Raji (cell line): ENCODE data around the gene RHBDD1.
A peak's percentile ranks its signal among the peaks of the same experiment; 100 is the strongest.

Experiments used
- POLR2A ChIP-seq: IDR thresholded peaks from 2 replicates; pipeline ENCODE4 v1.6.1; 2011; ENCODE audit warnings: low read depth, low read length, control low read depth; ENCODE audit not compliant: insufficient read depth

RHBDD1 gene, protein sequence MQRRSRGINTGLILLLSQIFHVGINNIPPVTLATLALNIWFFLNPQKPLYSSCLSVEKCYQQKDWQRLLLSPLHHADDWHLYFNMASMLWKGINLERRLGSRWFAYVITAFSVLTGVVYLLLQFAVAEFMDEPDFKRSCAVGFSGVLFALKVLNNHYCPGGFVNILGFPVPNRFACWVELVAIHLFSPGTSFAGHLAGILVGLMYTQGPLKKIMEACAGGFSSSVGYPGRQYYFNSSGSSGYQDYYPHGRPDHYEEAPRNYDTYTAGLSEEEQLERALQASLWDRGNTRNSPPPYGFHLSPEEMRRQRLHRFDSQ

DNA sequence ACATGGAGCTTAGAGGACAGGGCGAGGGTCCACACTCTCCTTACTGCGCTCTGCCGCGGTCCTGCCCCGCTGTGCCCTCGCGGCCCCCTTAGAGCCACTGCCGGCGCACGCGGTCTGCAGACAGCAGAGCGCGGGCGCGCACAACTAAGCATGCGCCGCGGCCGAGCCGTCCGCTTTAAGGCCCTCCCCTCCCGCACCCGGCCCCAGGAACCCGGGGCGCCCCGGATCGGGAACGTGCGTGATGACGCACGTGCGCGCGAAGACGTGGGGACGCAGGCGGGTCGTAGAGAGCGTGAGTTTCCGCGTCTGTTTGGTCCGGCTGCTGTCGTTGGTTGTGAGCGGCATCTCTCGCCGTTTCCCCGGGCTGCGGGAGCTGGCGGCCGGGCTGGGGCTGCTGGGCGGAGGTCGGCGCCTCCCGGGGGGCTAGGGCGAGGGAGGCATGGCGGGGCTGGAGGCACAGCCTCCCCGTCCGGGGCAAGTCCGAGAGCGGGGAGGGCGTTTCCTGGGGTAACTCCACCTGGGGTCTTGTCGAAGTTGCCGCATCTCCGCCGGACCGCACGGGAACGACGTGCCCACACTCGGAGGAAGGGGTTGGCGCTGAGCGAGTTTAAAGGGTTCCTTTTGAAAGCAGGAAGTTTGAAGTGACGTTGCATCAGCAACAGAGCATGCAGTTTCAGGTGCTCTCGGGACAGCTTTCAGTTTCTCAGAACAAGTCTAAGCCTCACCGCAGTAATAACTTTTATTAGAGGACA lies at the start of gene RHBDD1:
Gene RHBDD1 (plus strand): TSS at position 259 of the 752 bp plus-strand sequence. CDS start 28,640 bp downstream, outside the sequence.
- peak; percentile 86 for TF ChIP-seq POLR2A

DNA sequence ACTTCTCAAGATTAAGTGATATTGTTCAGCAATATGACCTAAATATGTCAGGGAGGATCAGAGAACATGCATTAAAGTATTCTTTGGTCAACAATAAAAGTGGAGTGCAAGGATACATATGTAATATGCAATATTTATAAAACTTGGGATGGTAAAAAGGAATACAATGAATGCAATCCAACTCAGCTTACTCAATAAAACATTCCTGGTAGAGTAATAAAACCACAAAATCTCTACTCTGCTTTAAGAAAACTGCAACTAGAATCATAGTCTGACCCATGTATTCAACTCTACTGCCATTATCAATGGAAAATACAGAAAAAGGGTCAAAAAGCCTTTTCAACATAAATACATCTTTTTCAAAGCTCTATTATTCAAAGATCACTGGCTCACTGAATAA lies 47.8 kb upstream of the RHBDD1 start:
- no peak for TF ChIP-seq POLR2A

DNA sequence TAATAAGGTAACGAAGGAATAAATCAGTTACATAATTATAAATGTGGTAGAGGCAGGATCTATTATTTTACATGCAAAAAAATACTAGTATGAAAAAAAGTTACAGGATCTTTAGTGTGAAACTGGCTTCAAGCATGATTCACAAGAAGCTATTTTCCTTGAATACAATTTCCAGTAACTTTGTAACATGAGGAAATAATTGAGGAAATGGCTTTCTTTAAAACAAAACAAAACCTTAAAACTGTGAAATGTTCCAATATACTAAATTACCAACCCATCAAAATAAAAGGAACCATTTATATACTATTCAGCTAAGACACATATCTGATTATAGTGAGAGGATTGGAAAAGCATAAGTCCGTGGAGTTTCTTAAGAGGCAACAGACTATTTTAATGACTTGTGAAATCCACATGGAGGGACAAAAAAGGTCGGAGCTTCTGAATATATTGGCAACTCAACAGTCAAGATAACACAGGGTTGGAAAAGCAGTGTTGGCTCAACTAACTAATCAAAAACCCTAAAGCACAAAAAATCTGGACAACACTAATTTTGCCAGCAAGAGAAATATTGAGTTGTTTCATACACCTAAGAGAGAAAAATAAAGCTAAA lies 46.9 kb upstream of the RHBDD1 start:
- TF ChIP-seq POLR2A = no peak

DNA sequence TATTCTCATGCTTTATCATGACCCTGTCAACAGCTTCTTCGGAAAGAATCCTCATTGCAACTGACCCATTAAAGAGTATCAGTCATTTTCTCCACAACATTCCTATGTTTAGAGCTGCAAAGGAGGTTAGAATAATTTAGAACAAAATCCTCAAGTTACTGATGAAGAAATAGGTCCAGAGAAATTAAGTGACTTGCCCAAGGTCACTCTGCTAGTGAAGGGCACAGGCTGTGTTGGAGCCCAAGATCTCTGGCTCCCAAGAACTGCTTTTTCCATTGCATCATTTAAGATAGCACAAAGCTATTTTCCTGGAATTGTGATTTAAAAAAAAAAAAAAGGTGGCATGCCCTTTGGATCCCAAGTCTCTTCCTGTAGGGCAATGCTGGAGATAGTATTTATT lies 45.8 kb upstream of the RHBDD1 start:
- no peak for TF ChIP-seq POLR2A

DNA sequence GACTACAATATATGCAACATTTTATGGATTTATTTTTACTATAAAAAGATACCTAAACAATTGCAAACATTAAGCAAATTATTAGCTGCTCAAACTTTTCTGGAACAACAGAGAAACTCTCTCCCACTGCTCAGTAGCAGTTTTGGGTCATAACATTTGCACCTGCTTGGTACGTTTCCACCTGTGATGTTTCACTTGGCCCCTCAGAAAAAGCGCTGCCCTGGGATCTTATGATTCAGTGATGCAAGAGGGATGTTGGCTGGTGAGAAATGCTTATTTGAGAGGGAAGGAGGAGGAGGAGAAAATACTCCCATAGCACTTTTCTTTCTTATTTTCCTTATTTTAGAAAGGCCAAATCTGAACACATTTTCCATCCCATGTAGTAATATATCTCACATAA lies 45.4 kb upstream of the RHBDD1 start:
- TF ChIP-seq POLR2A = no peak

DNA sequence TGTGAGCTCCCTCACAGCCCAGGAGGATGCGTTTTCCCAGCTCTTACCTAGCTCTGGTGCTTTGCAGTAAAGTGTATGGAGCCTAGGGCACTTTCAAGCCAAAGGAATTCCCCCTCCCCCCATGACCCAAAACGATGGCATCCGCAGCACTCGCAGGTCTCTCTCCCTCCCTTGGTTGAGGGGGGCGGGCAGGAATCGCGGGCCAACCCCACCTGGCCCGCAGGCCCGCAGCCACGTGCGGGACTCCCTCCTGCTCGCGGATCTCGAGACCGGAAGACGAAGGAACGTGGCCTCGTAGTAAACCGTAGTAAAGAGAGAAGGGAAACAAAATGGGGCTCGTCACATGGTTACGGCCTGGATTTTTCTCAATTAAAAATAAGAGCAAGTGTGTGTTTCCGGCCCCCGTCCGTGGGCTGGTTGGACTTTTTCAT lies 44.8 kb upstream of the RHBDD1 start:
- TF ChIP-seq POLR2A = no peak

DNA sequence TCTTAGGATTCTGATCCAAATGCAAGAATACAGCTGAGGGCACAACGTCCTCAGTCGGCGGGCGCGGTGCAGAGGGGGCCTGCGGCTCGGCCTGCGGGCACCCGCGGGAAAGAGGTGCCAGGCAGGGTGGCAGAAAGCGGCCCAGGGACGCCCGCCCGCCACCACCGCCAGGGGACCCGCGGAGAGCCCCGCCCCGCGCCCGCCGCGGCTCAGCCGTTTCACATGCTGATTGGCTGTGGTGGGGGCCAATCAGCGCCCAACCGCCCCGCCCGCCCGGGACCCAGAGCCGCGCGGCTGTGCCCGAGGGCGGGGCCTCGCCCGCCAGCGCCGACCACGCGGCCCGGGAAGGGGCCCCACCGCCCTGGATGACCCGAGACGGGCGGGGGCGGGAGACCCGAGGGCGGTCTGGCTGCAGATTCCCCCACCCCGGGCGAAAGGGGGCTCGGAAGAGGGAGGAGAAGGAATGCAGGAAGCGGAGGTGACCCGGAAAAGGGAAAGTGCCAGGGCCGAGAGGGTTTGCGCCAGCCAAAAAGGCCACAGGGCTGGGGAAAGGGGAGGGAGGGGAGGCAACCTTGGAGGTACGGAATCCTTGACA lies 44.3 kb upstream of the RHBDD1 start:
- TF ChIP-seq POLR2A = peak; percentile 64

DNA sequence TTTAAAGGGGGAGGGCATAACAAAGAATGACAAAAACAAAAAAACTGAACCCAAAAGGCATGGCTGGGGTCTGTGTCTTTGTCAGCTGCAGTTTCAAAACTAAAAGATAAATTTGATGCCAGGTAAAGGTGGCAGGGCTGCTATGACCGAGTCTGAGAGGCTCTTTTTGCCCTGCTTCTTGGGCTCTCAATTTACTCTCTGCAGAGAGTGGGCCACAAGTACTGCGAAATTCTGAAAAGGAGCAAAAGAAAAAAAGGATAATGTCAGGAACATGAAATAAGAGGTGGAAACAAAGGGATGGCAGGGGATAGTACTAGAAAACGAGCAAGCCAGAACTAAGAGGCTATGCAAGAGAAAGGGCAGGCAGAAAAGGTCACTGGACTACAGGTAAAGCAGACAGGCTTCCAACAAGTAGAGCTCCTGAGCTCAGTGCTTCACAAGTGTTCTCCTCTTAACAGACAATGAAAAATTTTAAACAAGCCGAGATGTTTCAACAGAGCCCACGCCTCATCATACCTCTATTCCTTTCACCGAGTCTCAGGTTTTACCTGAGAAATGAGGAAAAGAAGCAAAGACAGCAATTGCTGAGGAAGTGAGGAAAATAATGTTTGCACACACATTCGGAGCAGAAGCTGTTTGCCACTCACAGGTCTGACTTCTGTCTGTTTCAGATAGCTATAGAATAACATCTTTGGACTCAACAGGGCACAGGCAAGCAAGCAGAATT lies 43.5 kb upstream of the RHBDD1 start:
- TF ChIP-seq POLR2A = no peak

DNA sequence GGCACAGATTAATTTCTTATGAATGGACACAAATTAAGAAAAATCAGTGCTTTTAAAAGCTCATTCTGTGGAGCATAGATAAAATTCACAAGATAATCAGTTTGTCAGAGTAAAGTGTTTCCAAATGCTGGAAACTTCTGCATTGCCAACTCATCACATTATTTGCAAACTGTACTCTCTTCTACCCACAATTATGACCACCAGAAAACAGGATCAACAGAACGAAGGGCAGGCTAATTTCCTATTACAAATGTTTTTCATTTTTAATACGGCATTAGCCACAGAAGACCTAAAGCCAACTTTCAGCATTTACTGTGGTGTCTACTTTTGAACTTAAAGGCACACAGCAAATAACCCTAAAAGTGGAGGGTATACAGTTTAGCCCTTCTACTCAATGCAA lies 42.2 kb upstream of the RHBDD1 start:
- no peak for TF ChIP-seq POLR2A

DNA sequence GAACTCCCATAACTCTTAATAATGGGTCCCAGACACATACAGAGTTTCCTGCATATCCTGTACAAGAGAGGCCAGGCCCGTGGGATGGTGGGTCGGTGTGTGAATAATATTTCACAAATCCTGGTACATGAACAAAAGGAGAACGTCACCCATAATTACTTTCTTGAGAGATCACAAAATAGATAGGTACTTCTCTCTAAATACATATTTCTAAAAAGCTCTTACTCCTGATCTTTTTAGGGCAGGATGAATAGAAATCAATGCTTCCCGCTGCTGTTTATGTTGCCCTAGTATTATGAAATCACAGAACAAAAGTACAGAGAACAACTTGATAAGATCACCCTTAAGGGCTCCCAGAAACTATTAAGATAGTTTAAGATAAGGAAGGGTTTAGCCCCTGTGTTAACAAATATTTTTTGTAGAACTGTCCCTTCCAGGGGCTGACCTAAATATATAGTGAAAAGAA lies 41.6 kb upstream of the RHBDD1 start:
- no peak for TF ChIP-seq POLR2A

DNA sequence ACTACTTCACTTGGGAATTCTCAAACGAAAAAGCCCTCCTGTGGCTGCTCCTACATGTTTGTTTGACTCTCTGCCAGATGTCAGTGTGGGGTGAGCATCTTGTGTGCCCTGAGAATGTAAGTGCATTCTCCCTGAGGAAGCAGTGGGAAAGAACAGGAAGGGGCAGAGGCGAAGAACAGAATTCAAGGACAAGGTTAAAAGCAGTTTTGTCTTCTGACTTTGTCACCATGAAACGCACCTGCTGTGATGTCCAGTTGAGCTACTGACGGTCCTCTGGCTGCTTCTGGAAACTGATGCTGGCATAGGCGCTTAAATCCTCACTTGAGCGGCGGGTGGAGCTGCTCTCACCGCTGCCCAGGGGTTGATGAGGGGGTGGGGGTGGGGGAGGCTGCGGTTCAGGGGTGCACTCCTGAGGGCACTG lies 41.1 kb upstream of the RHBDD1 start:
- TF ChIP-seq POLR2A = no peak

DNA sequence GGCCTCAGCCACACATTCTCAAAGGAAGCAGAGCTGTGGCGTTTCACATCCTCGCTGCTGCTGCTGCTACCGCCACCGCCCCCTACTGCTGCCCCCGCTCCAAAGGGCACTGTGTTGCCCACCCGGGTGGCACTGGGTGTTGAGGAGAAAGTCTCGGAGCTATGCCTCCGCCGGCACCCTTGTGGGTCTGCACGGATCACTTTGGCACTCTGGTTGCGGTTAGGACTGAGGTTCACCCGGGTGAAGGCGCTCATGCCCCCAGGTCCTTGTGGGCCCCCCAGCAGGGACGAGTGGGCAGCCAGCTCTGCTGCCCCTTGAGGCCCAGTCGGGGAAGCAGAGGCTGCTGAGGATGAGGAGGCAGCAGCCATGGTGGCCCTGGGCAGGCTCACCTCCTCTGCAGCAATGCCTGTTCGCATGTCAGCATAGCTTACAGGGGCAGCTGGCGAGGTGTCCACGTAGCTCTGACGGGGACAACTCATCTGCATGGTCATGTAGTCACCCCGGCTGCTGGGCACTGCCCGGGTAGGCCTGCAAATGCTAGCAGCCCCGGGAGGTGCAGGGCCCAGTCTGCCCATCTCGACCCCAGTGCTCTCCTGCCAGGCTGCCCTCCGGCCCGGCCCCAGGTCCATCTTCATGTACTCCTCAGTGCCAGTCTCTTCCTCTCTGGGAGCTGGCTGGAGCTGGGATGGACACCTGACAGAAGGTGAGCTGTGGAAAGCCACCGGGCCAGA lies 40.4 kb upstream of the RHBDD1 start:
- TF ChIP-seq POLR2A = no peak

DNA sequence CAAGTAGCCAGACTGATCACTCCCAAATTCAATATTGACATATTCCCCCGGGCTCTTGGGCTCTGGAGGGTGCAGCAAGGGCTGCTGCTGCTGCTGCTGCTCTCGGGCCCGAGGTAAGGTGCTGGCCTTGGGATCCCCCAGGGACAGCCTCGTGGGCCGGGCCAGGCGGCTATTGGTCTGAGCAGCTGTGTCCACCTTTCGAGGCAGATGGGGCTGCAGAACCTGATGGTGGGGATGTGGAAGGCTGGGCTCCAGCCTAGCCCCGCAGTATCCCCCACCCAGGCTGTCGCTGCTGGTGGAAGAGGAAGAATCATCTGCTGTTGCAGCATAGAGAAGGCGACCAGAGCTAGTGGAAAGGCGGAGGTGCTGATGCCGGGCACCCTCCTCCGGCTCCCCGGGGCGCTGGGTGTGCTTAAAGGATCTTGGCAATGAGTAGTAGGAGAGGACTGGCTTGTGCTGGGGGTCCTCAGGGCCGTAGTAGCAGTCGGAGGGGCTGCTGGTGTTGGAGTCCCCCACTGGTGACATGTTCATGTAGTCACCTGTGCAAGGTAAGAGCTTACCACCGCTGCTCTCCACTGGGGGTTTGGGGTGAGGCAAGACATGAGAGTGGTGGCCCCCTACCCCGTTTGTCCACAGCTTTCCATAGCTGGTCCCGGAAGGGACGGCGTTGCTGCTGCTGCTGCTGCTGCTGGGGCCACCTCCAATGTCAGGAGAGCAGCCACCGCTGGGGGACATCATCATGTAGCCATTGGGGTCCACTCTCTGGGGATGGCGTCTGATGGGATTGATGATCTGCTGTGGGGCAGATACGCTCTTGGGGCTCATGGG lies 39.6 kb upstream of the RHBDD1 start:
- no peak for TF ChIP-seq POLR2A

DNA sequence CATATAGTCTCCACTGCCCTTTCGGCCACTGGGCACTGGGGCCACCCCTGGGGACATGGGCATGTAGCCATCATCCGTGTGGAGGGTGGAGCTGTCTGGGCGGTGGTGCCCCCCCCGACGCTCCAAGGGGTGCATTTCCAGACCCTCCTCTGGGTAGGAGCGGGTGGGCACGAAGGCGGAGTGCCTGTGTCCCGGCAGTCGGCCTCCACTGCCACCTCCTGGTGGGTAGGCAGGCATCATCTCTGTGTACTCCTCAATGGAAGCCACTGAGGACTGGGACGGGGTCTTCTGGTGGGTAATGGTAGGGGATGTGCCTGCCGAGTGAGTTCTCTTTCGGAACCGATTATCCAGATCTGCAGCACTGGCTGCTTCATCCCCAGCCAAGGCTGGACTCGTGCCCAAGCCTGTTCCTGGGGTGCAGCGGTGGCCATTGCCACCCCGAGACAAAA lies 39.0 kb upstream of the RHBDD1 start:
- no peak for TF ChIP-seq POLR2A
